ENCODE results near the gene JDP2.

Gene JDP2

GRCh38 chr14:75438486-75439080 lies 10.8 kb downstream of the JDP2 start:
- no peak for DNase-seq

- DNase-seq: no peak
Measured at GRCh38 chr14:75439989-75440388, 12.2 kb downstream of the JDP2 start.

- no peak for DNase-seq
Measured at GRCh38 chr14:75440733-75441477, 13.1 kb downstream of the JDP2 start.

GRCh38 chr14:75441728-75442127 lies 13.9 kb downstream of the JDP2 start:
- no peak for DNase-seq

- no peak for DNase-seq
Measured at GRCh38 chr14:75442166-75442565, 14.3 kb downstream of the JDP2 start.

GRCh38 chr14:75442642-75443041 lies 14.8 kb downstream of the JDP2 start:
- no peak for DNase-seq

GRCh38 chr14:75443203-75443969 lies 15.6 kb downstream of the JDP2 start:
- no peak for DNase-seq

- no peak for DNase-seq
Measured at GRCh38 chr14:75445236-75445635, 17.4 kb downstream of the JDP2 start.

- DNase-seq: no peak
Measured at GRCh38 chr14:75445963-75446362, 18.1 kb downstream of the JDP2 start.

- DNase-seq: no peak
Measured at GRCh38 chr14:75446447-75446846, 18.6 kb downstream of the JDP2 start.

- no peak for DNase-seq
Measured at GRCh38 chr14:75448209-75448608, 20.4 kb downstream of the JDP2 start.

GRCh38 chr14:75449036-75449435 lies 21.2 kb downstream of the JDP2 start:
- DNase-seq: no peak

- no peak for DNase-seq
Measured at GRCh38 chr14:75449696-75450095, 21.9 kb downstream of the JDP2 start.

GRCh38 chr14:75450381-75451276 lies 22.8 kb downstream of the JDP2 start:
- no peak for DNase-seq

- DNase-seq: no peak
Measured at GRCh38 chr14:75452324-75452723, 24.5 kb downstream of the JDP2 start.

- no peak for DNase-seq
Measured at GRCh38 chr14:75452900-75453816, 25.3 kb downstream of the JDP2 start.

GRCh38 chr14:75453817-75454434 lies 26.1 kb downstream of the JDP2 start:
- DNase-seq: peak; percentile 5

- no peak for DNase-seq
Measured at GRCh38 chr14:75454963-75455546, 27.2 kb downstream of the JDP2 start.

GRCh38 chr14:75456069-75456996 lies 28.5 kb downstream of the JDP2 start:
- no peak for DNase-seq

- DNase-seq: no peak
Measured at GRCh38 chr14:75456997-75457335, 29.1 kb downstream of the JDP2 start.
